Hippocampal formation (tissue), 2 donors: ENCODE measurements around the gene DUS3L.
"Not testable (repeated sequence)": the region's sequence is repeated elsewhere in the genome, so short reads cannot be mapped to it uniquely, and the experiment has no call there.

Experiments
- DNase-seq, 2 donors: peaks; one replicate each; lab custom pipeline; 2025; lab: John Stamatoyannopoulos, UW

DUS3L gene

GRCh38 chr19:5799247-5800241, 8.6 kb upstream of the DUS3L start:
- DNase-seq = no peak

- DNase-seq = no peak
Observed at GRCh38 chr19:5798244-5798643, 7.3 kb upstream of the DUS3L start.

GRCh38 chr19:5795382-5795919, 4.5 kb upstream of the DUS3L start:
- no peak for DNase-seq

- no peak for DNase-seq
Observed at GRCh38 chr19:5793188-5793587, 2.2 kb upstream of the DUS3L start.

GRCh38 chr19:5792224-5792623, 1.3 kb upstream of the DUS3L start:
- no peak for DNase-seq

GRCh38 chr19:5789886-5790558, 941 bp downstream of the DUS3L start:
- DNase-seq = no peak

GRCh38 chr19:5789351-5789761, 1.6 kb downstream of the DUS3L start:
- DNase-seq = no peak

- no peak for DNase-seq
Observed at GRCh38 chr19:5788422-5788821, 2.5 kb downstream of the DUS3L start.

- DNase-seq = no peak
Observed at GRCh38 chr19:5787409-5788182, 3.4 kb downstream of the DUS3L start.

GRCh38 chr19:5786593-5787408, 4.2 kb downstream of the DUS3L start:
- no peak for DNase-seq

- no peak for DNase-seq
Observed at GRCh38 chr19:5785423-5785822, 5.5 kb downstream of the DUS3L start.

- no peak for DNase-seq
Observed at GRCh38 chr19:5784581-5785147, 6.3 kb downstream of the DUS3L start, which contains the start of gene PRR22. TSS of gene PRR22 (minus strand) at chr19:5784746. CDS start at chr19:5784660, 86 bp downstream.

GRCh38 chr19:5782945-5783919, 7.7 kb downstream of the DUS3L start:
- no peak for DNase-seq

- no peak for DNase-seq
Observed at GRCh38 chr19:5782322-5782721, 8.6 kb downstream of the DUS3L start.

- DNase-seq = not testable (repeated sequence)
Observed at GRCh38 chr19:5780916-5781315, 10.0 kb downstream of the DUS3L start.

GRCh38 chr19:5778402-5778801, 12.6 kb downstream of the DUS3L start:
- DNase-seq = no peak

GRCh38 chr19:5775668-5776309, 15.2 kb downstream of the DUS3L start:
- DNase-seq = no peak

- DNase-seq = no peak
Observed at GRCh38 chr19:5774921-5775320, 16.0 kb downstream of the DUS3L start.

- DNase-seq = no peak
Observed at GRCh38 chr19:5773276-5773675, 17.7 kb downstream of the DUS3L start.
